Ovary (tissue), 3 donors: Measurements from ENCODE around the gene CDC42BPB.

ENCODE experiments used
- EP300 ChIP-seq: sonication (generic); formaldehyde crosslinking; IDR thresholded peaks from one replicate; pipeline ENCODE4 v1.6.1; 2017; ENCODE audit warnings: antibody characterized with exemption
- POLR2A ChIP-seq: fragments of 450-650 bp; IDR thresholded peaks from one replicate; pipeline ENCODE4 v1.6.1; 2017; ENCODE audit warnings: antibody characterized with exemption, mild to moderate bottlenecking, moderate library complexity
- TF ChIP-seq, protein P1 (sequence below), 3 donors: fragments of 450-650 bp in 2 of 3; fragments of 200-600 bp in 1 of 3; IDR thresholded peaks; one replicate each; pipeline versions ENCODE4 v1.5.1 to v1.8.0; 2016 to 2022; ENCODE audit warnings: antibody characterized with exemption in 3 of 3, mild to moderate bottlenecking in 1 of 3
- donor health status: DM: no; HTN: no; CAD: no.

DNA sequence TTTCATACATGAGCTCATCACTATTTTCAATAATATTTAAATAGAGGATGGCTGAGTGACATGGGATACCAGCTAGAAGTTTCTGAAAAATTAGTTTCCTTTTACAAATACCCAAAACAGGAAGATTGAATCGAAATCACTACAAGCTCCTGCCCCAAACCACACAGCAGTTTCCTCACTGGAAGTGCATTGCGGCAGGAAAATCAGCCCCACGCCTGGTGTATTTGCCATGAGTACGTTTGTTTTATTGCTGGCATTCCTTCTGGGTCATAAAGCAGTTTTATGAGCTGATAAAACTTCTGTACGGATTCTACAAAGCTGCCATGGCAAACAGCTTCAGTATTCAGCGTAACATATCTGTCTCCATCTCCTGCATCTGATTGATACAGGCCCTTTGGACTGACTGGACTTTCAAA is 23.7 kb downstream of the CDC42BPB start:
- TF ChIP-seq, protein P1, sequence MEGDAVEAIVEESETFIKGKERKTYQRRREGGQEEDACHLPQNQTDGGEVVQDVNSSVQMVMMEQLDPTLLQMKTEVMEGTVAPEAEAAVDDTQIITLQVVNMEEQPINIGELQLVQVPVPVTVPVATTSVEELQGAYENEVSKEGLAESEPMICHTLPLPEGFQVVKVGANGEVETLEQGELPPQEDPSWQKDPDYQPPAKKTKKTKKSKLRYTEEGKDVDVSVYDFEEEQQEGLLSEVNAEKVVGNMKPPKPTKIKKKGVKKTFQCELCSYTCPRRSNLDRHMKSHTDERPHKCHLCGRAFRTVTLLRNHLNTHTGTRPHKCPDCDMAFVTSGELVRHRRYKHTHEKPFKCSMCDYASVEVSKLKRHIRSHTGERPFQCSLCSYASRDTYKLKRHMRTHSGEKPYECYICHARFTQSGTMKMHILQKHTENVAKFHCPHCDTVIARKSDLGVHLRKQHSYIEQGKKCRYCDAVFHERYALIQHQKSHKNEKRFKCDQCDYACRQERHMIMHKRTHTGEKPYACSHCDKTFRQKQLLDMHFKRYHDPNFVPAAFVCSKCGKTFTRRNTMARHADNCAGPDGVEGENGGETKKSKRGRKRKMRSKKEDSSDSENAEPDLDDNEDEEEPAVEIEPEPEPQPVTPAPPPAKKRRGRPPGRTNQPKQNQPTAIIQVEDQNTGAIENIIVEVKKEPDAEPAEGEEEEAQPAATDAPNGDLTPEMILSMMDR (IDR thresholded peaks at IDR 0.05) = no peak
- TF ChIP-seq POLR2A (no peak), EP300 (no peak)
